RWPE1 (cell line): ENCODE results near the gene LRIG3.
"Not testable (repeated sequence)": the region's sequence is repeated elsewhere in the genome, so short reads cannot be mapped to it uniquely, and the experiment has no call there.

Experiments used
- CTCF ChIA-PET: fragments of 350-600 bp; sonication (Branson Sonifier 250); formaldehyde crosslinking; extraction: SDS; loops from one replicate; lab custom pipeline; 2021; lab: Yijun Ruan, JAX
- POLR2A ChIA-PET: fragments of 400-600 bp; formaldehyde crosslinking; extraction: SDS; loops from one replicate; lab custom pipeline; 2020; ENCODE audit warnings: antibody characterized with exemption; ENCODE audit not compliant: low non-redundant PET; lab: Yijun Ruan, JAX
- DNase-seq: peaks from one replicate; pipeline ENCODE4 v3.0.0; 2012; ENCODE audit warnings: low spot score
- H3K27ac ChIP-seq: fragments of 450-650 bp; 2 replicates; pipeline ENCODE4 v1.5.1; 2017
- TF ChIP-seq, protein P1 (sequence below): fragments of 450-650 bp; conservative IDR thresholded peaks from 2 replicates; pipeline ENCODE4 v1.5.1; 2017; ENCODE audit warnings: low read depth, mild to moderate bottlenecking

The LRIG3 gene

DNA sequence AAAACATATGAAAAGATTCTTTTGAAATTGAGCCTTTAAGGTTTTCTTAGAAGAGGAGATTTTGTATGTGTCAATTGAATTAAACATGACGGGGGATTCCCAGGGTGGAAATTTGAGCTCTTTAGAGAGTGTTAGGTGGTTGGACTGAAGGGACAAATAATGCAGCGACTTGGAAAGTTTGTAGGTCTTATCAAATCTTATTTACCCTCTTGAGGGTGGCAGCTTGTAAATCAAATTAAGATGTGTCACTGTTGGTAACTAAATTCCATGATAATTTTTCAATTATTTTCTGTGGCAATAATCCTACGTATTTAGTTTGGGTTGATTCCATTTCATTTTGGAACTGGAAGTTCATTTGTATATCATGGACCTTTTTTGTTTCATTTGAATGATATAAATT, 33.7 kb upstream of the LRIG3 start:
- POLR2A ChIA-PET, result no interaction called here
- CTCF ChIA-PET, result interaction anchor here (0.7 kb wide), 1 partner anchor 11 kb away, joined by 4 read pairs; no protein-coding TSS in a partner anchor
- TF ChIP-seq, protein P1, sequence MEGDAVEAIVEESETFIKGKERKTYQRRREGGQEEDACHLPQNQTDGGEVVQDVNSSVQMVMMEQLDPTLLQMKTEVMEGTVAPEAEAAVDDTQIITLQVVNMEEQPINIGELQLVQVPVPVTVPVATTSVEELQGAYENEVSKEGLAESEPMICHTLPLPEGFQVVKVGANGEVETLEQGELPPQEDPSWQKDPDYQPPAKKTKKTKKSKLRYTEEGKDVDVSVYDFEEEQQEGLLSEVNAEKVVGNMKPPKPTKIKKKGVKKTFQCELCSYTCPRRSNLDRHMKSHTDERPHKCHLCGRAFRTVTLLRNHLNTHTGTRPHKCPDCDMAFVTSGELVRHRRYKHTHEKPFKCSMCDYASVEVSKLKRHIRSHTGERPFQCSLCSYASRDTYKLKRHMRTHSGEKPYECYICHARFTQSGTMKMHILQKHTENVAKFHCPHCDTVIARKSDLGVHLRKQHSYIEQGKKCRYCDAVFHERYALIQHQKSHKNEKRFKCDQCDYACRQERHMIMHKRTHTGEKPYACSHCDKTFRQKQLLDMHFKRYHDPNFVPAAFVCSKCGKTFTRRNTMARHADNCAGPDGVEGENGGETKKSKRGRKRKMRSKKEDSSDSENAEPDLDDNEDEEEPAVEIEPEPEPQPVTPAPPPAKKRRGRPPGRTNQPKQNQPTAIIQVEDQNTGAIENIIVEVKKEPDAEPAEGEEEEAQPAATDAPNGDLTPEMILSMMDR, result no peak

DNA sequence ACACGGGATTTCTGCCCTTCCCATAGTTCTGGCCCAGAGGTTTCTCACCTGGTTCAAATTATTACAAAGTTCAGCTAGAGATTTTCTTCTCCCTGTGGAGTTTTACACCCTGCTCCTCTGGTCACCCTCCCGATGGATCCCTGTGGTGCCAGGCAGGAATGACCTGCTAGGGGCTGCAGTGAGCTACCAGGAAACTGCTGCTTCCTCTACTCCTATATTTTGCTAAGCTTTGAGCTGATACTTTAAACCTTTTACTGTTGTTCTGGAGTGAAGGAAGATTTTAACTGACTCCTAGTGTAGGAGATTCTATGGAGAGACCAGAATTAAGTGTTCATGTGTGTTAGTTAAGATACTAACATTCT, 30.4 kb upstream of the LRIG3 start:
- ChIA-PET CTCF (no interaction called here), POLR2A (no interaction called here)
- no peak overlapping the region for H3K27ac ChIP-seq
- no peak for DNase-seq
- TF ChIP-seq, protein P1, result no peak

More for the DNA sequence above, 33.7 kb upstream of the LRIG3 start:
- no peak for DNase-seq
- H3K27ac ChIP-seq, result no peak overlapping the region

DNA sequence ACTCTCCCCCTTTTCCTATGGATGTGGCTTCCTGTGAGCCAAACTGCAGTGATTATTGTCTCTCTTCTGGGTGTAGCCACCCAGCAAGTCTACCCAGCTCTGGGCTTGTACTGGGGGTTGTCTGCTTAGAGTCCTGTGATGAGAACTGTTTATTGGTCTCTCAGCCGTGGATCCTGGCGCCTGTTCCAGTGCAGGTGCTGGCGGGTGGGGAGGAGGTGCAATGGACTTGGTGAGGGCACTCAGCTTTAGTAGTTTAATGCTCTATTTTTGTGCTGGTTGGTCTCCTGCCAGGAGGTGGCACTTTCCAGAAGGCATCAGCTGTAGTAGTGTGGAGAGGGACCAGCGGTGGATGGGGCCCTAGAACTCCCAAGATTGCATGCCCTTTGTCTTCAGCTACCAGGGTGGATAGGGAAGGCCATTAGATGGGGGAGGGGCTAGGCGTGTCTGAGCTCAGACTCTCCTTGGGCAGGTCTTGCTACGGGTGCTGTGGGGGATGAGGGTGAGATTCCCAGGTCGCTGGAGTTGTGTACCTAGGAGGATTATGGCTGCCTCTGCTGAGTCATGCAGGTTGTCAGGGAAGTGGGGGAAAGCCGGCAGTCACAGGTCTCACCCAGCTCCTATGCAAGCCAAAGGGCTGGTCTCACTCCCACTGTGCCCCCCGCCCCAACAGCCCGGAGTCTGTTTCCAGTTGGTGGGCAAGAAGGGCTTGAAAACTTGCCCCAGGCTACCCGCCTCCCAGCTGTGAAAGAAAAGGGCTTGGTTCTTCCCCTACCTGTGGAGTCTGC, 29.8 kb upstream of the LRIG3 start:
- POLR2A ChIA-PET, H3K27ac ChIP-seq, DNase-seq, CTCF ChIA-PET: not testable (repeated sequence)

DNA sequence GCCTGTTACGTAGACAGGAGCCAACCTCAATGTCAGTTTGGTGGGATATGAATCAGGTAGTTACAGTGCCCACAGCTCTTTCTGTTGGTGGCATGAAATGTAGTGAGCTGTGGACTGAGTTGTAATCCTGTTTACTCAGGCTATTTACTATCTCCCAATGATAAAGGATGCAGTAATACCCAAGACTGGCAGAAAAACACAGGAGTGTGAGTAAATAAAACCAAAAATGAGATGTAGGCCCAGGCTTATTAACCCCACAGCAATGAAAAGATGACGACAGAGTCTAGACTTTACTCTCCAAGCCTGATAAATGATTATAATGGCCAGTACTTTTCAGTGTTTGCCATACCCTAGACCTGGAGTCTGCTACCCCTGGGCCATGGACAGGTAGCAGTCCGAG, 22.8 kb upstream of the LRIG3 start:
- DNase-seq, result no peak
- H3K27ac ChIP-seq, result no peak overlapping the region
- ChIA-PET CTCF (no interaction called here), POLR2A (no interaction called here)
- TF ChIP-seq, protein P1, result no peak

DNA sequence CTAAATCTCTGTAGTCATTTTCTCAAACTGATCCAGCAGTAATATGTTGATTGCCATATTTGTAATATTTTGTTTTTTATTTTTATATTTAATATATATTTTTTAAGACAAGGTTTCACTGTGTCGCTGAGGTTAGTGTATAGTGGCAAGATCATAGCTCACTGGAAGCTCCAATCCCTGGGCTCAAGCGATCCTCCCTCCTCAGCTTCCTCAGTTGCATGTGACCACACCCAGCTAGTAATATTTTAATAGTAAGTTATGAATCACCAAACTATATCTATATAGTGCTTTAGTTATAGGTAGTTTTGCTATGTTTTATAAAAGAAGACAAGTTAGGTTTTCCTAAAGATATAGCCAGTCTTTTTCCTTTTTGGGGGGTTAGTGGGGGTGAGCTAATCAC, 22.0 kb upstream of the LRIG3 start:
- TF ChIP-seq, protein P1, result no peak
- no peak for DNase-seq
- H3K27ac ChIP-seq, result no peak overlapping the region
- POLR2A ChIA-PET, result no interaction called here
- CTCF ChIA-PET, result interaction anchor here (0.5 to 0.6 kb wide), 2 partner anchors 159 to 1367 kb away, joined by 3 read pairs; no protein-coding TSS in a partner anchor

DNA sequence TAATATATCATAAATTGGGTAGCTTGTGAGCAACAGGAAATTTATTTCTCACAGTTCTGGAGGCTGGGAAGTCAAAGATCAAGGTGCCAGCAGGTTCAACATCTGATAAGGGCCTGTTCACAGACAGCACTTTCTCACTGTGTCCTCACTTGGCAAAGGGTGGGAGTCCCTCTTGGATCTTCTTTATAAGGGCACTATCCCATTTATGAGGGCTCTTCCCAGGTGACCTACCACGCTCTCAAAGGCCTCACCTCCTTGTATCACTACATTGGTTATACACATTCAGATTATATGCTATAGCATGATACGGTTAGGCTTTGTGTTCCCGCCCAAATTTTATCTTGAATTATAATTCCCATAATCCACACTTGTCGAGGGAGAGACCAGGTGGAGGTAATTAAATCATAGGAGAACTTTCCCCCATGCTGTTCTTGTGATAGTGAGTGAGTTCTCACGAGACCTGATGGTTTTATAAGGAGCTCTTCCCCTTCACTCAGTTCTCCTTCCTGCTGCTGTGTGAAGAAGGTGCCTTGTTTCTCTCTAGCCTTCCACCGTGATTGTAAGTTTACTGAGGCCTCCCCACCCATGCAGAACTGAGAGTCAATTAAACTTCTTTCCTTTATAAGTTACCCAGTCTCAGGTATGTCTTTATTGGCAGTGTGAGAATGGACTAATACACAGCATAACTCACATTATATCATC, 19.2 kb upstream of the LRIG3 start:
- no peak overlapping the region for H3K27ac ChIP-seq
- TF ChIP-seq, protein P1, result no peak
- ChIA-PET CTCF (no interaction called here), POLR2A (no interaction called here)
- no peak for DNase-seq

DNA sequence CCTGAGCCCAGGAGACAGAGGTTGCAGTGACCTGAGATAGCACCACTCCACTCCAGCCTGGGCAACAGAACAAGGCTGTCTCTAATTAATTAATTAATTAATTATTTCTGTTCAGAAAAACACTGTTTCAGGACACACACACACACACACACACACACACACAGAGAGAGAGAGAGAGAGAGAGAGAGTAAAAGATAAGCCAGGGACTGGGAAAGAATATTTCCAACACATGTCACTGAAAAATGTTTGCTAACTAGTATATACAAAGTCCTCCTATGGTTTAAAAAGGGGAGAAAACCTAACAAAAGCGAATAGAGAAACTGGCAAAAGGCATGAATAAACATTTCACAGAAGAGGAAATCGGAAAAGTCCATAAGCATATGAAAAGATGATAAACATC, 18.1 kb upstream of the LRIG3 start:
- DNase-seq, result no peak
- TF ChIP-seq, protein P1, result no peak
- ChIA-PET POLR2A (no interaction called here), CTCF (no interaction called here)
- no peak overlapping the region for H3K27ac ChIP-seq
